Activated gamma-delta T cell treated with Interleukin-2 at 50 U/mL for 16 hours (primary cell): ENCODE results near the gene CIBAR2.

Experiments used
- DNase-seq: peaks from one replicate; pipeline ENCODE4 v3.0.0-alpha.2; 2020

CIBAR2 gene

GRCh38 chr16:85144026-85144915 lies 32.0 kb upstream of the CIBAR2 start:
- DNase-seq, result no peak

GRCh38 chr16:85142771-85143211 lies 30.5 kb upstream of the CIBAR2 start:
- DNase-seq, result no peak

DNA sequence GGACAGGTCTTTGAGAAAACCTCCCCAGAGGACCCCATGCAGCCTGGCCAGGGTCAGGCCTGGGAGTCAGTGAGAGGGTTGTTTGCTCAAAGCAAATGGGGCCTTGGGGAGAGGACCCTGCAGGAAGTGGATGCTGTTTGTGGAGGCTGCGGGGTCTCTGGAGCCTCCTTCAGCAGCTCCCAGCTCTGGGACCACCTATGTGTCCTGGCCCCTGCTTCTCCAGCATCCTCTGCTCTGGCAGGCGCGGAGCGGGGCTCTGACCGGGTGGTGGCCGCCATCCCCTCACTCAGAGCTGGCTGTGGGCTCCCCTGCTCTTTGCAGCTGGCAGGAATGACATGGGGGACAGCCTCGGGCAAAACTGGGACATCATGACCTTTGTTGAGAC lies 29.8 kb upstream of the CIBAR2 start:
- DNase-seq, result no peak

GRCh38 chr16:85141491-85142128 lies 29.3 kb upstream of the CIBAR2 start:
- no peak for DNase-seq

DNA sequence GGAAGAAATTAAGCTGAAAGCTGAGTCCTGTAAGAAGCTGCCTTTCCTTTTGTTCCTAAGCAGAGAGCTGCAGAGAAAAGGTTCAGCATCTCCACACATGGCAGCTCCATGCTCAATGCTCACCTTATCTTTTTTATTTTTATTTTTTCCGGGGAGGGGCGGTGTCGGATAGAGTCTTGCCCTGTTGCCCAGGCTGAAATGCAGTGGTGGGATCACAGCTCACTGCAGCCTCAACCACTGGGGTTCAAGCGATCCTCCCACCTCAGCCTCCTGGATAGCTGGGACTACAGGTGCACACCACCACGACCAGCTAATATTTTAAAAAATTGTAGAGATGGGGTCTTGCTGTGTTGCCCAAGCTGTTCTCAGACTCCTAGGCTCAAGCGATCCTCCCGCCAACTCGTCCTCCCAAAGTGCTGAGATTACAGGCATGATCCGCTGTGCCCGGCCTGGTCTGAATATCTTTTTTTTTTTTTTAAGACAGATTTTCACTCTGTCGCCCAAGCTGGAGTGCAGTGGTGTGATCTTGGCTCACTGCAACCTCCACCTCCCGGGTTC lies 28.3 kb upstream of the CIBAR2 start:
- no peak for DNase-seq

- no peak for DNase-seq
These were observed 27.6 kb upstream of the CIBAR2 start for GRCh38 chr16:85139881-85140339.

DNA sequence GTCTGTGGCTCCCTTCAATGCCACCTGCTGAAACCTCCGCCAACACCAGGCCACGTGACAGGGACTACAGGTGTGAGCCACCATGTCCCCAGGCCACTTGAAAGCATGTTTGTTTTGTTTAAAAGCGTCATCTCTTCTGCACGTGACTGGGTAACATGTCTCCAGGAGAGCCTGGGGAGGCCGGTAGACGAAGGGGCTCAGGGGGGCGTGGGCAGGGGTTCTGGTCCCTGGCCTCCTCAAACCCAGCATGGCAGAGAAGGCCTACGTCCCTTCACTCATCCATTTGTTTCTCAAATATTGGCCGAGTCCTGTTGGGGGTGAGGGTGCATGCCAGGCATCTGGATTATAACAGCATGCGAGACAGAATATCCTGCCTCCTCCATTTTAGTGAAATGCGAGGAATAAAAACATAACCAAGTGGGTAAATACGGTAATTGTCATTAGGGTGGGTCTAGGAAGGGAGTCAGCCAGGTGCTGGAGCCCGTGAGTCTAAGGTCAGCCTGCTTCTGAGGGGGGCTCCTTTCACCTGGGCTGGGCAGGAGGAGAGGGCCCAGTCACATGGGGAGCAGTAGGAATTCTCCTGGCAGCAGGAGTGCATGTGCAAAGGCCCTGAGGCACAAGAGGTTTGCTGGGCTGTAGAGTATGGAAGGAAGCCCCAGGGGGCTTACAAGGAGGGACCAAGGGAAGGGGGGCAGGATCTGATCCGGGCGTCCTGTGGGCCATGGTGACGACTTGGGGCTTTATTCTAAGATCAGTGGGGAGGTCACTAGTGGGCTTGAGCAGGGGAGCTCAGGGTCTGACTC lies 26.8 kb upstream of the CIBAR2 start:
- no peak for DNase-seq

GRCh38 chr16:85138073-85138824 lies 26.0 kb upstream of the CIBAR2 start:
- DNase-seq, result no peak

DNA sequence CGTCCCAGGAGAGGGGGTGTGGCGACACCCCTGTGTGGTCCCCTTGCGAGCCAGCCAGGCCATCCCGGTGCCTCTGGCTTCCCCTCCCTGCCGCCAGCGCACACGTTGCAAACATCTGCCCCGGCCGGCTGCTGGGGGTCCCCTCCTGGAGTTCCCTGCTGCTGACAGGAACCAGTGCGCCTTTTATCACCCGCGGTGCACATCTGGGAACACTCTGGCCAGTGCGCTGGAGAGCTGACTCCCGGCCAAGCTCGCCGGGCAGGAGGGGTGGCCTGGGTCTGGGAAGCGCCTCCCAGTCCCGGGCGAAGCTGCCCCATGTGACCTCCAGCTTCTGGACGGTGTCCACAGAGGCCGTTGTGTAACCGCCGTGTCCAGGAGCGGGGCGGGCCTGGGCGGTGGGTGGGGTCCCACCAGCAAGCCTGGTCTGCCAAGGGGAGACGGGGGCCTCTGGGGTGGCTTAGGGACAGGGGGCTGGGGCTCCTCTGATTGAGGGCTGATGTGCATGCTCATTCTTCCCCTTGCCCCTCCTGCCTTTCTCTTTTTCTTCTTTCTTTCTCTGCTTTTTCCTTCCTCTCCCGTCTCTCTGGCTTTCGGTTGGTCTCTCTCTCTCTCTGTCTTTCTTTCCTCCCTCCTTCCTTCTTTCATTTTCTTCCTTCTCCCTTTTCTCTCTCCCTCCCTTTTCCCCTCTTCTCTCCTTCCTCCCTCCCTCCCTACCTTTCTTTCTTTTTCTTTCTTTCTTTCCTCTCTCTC lies 25.2 kb upstream of the CIBAR2 start:
- DNase-seq, result no peak

DNA sequence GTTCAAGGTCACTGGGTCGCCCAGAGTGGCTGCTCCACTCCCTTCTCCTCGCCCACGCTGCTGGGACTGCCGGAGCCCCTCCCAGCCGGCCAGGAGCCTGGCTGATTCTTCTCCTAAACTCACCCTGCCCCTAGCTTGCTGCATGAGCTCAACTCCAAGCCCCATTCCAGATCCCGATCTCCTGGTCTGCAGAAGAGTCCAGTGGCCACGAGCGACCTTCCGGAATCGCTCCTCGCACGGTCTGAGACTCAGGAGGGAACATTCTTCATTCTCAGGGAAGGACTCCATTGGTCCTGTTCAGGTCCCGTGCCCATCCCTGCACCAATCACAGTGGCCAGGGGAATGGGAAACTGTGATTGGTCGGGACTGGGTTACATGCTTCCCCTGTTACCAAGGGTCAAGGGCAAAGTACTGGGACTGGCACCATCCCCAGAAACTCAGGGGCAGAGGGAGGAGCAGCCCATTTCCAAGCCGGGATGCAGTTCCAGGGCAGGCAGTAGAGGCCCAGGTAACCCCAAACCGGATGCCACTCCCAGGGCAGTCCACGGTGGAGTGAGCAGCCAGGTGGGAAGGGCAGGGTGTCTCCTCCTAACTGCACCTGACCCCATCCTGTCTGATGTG lies 24.5 kb upstream of the CIBAR2 start:
- DNase-seq, result no peak

DNA sequence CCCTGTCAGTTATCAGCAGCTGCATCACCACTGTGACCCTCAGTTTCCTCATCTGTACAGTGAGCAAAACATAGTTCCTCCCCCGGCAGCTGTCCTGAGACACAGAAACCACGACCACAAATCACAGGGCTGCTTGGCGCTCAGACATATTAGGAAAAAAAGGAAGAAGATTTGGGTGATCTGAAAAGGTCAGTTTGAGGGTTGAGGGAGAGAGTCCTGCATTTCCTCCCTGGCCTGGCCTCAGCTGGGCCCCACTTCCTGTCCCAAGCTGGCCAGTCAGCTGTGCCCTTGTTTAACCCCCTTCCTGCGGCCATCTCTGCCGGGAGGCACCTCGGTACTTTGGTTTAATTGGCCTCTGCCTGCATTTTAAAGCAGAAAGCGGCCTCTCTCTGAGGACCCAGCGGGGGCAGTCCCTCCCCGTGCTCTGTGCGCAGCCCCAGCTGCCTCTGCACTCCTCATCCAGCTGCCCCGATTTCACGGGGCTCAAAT lies 24.0 kb upstream of the CIBAR2 start:
- DNase-seq, result no peak

DNA sequence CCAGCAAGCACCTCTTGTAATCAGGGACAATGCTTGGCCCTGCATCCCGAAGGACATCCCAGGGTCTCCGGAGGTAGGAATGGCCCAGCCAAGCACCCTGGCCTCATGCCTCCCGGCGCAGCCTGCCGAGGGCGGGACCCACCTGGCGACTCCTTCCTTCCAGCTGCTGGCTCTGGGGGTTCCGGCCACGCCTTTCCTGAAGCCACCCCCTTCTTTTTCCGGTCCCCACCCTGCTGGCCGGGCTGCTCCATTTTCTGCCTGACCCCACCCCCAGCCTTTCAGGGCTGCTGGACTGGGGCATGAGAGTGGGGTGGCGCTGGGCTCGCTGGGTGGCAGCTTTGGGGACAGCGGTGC lies 22.5 kb upstream of the CIBAR2 start:
- DNase-seq, result no peak

DNA sequence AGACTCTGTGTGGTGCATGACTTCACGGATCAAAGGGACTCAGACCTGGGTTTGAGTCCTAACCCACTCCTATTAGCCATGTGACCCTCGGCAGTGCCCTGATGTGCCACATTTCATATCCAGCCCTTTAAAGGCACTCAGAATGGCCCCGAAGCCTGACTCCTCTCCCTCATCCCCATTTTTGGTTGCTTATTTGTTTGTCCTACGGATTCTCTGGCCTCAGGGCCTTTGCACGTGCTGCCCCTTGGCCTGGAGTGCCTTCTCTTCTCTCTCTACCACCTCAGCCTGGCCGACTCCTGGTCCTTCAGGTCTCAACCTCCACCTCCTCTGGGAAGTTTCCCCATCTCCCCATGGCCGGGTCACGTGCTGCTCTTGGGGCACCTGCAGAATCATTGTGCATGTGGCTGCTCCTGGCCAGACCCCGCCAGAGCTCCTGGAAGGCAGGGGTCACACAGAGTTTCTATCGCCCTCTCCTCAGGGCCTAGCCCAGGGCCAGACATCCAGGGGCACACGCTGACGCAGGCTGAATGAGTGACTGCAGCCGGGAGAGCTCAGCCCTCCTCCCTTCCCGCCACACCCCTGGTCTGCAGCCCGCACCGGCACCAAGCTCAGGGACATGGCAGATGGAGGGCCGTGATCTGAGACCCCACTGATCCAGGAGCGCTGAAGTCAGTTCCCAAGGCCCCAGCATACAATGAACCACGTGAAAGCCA lies 22.0 kb upstream of the CIBAR2 start:
- no peak for DNase-seq

GRCh38 chr16:85133290-85133599 lies 21.0 kb upstream of the CIBAR2 start:
- no peak for DNase-seq

GRCh38 chr16:85132456-85133289 lies 20.4 kb upstream of the CIBAR2 start:
- DNase-seq, result no peak

GRCh38 chr16:85130705-85131028 lies 18.4 kb upstream of the CIBAR2 start:
- no peak for DNase-seq

DNA sequence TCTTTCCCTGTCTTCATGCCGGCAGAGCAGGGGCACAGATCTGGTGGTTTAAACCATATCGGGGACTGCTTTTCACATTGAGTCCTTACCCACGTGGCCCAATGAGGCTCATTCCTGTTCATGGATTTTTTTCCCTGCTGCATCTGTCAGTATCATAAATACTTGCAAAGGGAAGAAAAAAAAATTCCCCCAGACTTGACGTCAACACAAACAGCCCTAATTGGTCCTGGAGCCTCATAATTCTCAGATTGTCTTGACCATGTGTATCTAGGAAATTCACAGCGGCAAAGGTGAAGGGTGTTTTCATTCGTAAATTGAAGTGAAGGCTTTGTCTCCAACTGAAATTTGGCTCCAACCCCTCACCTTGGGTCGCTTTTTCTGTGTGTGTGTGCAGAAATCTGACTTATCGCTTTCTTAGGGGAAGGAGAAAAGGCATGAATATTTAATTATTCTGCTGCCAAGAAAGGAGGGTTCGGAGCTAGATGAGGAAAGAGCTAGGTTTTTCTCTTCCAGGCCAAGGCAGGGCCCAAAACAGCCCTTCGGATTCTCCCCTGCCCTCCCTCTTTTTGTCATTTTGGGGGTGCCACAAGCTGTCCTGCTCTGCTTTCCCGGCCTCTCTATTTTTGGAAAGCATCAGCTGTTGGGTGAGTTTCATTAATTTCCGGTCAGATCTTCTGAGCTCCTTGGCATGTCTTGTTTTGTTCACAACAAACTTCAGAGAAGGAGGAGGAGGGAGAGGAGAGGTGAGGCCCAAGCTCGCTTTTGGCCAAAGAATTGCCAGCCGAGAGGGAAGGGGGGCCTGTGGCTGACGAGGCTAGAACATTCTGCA lies 17.8 kb upstream of the CIBAR2 start:
- no peak for DNase-seq

DNA sequence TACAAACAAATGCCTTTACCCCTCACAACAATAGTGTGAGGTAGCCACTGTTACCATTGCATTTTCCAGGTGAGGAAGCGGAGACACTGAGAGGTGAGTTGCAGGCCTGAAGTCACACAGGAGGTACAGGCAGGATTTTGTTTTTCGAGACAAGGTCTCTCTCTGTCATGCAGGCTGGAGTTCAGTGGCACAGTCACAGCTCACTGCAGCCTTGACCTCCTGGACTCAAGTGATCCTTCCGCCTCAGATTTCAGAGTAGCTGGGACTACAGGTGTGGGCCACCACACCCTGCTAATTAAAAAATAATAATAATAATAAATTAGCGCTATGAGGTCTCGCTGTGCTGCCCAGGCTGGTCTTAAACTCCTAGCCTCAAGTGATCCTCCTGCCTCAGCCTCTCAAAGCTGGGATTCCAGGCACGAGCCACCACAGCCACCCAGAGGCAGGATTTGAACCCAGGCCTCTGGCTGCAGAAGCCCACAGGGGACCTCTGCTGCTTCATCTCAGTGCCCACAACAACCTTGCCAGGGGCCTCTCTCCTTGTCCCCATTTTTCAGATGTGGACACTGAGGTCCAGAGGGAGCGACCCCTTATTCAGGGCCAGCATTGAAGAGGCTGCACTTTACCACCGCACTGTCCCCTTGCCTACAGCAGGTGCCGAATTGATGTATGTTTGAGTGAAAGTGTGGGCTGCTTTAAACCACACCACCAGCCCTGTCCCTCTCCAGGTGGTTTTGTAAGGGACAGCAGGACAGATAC lies 16.0 kb upstream of the CIBAR2 start:
- DNase-seq, result no peak
